NCI-H1105 treated with DMSO at 0.1 percent for 48 hours (cell line): ENCODE measurements around the gene ATP5MC2.
A peak's percentile ranks its signal among the peaks of the same experiment; 100 is the strongest.
"Not testable (repeated sequence)": the region's sequence is repeated elsewhere in the genome, so short reads cannot be mapped to it uniquely, and the experiment has no call there.

Experiments
- DNase-seq: peaks from one replicate; lab custom pipeline; 2025; lab: John Stamatoyannopoulos, UW

Gene ATP5MC2

GRCh38 chr12:53694756-53695151 lies 18.9 kb upstream of the ATP5MC2 start:
- no peak for DNase-seq

GRCh38 chr12:53688134-53688533 lies 12.3 kb upstream of the ATP5MC2 start:
- DNase-seq: no peak

DNA sequence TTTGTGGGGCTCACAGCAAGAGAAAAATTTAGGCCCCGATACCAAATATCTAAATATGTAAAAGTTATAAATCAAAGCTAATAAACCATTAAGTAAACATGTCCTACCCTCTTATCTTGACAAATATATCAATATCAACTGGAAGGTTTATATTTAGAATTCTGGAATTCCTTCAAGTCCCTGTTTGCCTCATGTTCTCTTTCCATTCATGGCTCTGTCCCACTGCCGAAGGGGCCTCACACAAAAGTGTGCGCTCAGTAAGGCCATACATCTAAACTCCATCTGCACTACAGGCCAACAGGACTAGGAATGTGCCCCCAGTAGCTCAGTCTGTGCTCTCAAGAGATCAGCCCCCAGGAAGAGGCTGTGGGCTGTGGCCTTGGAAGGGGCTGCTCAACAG lies 10.6 kb upstream of the ATP5MC2 start:
- no peak for DNase-seq

- DNase-seq: no peak
Observed at GRCh38 chr12:53684654-53685220, 8.9 kb upstream of the ATP5MC2 start.

DNA sequence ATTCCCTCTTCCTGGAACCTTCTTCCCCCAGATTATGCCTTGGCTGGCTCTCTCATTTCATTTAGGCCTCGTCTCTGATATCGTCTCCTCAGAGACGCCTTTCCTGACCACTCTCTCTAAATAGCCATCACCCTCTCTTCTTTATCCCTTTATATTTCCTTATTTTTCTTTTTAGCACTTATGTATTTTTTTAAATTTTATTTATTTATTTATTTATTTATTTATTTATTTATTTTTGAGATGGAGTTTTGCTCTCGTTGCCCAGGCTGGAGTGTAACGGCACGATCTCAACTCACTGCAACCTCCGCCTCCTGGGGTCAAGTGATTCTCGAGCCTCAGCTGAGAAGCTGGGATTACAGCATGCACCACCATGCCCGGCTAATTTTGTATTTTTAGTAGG lies 8.1 kb upstream of the ATP5MC2 start:
- no peak for DNase-seq

DNA sequence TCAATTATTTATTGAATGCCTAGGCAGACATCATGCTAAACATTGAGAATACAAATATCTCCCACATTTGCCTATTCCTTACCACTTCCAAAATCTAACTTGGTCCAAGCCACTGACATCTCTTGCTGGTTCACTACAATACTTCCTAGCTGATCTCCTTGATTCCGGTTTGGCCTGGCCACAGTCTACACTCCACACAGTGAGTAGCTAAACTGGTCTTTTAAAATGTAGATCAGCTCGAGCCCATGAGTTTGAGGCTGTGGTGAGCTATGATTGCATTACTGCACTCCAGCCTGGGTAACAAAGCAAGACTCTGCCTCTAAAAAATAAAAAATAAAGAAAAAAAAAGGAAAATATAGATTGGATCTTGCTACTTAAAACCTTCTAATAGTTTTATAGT lies 7.6 kb upstream of the ATP5MC2 start:
- DNase-seq: no peak

GRCh38 chr12:53680061-53680460 lies 4.2 kb upstream of the ATP5MC2 start:
- not testable (repeated sequence) for DNase-seq

- no peak for DNase-seq
Observed at GRCh38 chr12:53677800-53678148, 1.9 kb upstream of the ATP5MC2 start.

DNA sequence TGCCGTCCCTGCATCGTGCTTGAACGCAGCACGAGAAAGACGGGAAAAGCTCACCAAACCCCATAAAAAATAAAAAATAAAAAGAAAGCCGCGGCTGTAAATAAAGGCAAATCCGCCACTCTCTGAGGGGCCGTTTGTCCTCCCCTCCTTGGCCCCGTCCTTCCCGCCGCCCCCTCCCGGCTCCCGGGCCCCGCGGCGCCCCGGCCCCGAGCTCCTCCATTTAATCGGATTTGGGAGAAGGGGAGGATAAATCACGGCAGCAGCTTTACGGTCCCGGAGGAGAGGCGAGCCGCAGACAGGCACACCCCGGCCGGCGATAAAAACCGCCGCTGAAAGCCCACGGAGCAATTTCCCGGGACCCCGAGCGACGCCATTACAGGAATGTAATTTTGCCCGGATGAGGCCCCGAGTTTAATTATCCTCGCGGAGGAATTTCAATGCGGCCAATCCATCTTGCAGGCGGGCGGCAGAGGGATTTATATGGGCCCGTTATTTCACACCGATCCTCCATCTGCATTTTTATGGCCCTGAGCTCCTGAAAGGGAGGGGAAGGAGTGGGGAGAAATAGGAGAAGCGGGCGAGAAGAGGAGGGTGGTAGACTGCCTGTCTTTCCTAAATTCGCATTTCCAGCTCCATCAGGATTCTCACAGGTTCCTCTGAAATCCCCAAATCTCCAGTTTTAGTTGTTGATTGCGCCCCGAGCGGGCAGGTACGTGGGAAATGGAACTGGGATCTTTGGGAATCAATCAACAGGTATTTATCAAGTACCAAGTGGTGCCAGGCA lies 1.3 kb upstream of the ATP5MC2 start:
- no peak for DNase-seq

DNA sequence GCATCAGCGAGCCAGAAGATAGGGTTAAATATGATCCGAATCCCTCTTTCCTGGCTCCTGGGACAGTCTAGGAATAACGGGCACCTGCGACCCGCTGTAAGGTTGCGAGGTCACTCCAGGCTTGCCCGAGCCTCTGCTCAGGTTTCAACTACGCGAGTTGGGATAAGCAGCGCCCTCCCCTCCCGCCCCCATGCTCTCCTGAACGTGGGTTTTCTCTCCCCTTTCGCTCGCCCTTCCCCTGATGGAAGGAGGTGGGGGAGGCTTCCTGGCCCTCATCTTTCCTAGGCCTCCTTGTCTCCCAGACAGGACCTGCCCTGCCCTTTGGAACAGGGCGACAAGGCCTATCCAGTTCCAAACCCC lies 753 bp upstream of the ATP5MC2 start:
- no peak for DNase-seq

DNA sequence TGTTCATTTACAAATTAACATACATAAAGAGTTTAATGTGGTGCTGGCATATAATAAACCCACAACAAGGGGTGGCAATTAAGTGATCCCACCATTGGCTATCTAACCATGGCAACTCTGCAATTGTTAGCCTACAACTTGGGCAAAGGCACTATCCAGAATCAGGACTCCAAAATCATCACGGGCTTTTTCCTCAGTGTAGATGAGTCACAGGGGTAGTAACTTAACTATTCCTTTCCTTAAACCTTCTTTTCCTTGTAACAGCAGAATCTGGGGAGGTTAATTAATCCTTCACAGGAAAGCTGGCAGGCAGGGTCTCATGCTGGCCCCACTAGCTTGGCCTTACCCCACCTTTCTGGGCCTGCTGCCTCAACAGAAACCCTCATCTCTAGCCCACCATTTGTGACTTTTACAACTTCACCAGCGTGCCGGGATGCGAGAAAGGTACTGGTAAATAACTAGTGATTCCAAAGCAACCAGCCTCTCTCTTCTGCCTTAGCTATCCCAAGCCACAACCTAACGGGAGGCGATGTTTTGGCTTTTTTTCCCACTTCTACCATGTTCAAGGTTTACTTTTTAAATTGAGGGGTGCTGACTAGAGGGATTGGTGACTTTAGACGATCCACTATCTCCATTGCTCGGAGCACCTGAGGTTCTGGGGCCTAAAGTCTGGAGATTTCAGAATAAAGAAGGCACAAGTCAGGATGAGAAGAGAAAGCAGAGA lies 744 bp downstream of the ATP5MC2 start:
- DNase-seq: no peak

GRCh38 chr12:53670971-53671370 lies 4.9 kb downstream of the ATP5MC2 start:
- no peak for DNase-seq

GRCh38 chr12:53670308-53670707 lies 5.6 kb downstream of the ATP5MC2 start:
- DNase-seq: no peak

GRCh38 chr12:53667080-53667479 lies 8.8 kb downstream of the ATP5MC2 start:
- no peak for DNase-seq

GRCh38 chr12:53664936-53665335 lies 10.9 kb downstream of the ATP5MC2 start:
- no peak for DNase-seq

DNA sequence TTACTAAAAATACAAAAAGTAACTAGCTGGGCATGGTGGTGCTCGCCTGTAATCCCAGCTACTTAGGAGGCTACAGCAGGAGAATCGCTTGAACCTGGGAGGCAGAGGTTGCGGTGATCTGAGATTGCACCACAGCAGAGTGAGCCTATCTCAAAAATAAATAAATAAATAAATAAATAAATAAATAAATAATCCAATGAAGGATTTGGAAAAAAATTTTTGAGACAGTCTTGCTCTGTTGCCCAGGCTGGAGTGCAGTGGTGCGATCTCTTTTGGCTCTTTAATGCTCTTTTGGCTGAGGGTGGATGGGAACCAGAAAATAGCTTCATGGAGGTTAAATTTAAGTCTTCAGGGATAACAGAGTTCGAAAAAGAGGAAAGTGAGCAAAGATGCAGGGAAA lies 11.7 kb downstream of the ATP5MC2 start:
- no peak for DNase-seq

DNA sequence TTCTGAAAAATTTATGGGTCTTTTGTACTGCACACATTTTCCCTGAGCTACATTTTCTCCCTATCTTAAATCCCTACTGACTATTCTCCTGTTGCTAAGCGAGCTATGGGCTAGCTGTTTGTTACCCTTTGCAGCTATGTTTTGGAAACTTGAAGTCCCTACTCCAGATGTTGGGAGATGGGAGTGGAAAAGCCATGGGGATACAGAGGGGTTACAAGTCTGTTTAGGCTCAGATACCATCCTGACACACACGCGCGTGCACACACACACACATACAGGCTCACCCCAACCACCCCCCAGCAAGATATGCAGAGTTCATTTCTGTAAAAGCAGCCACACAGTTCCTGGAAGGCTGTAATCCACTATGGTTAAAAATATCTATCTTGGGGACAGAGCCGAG lies 15.8 kb downstream of the ATP5MC2 start:
- no peak for DNase-seq

DNA sequence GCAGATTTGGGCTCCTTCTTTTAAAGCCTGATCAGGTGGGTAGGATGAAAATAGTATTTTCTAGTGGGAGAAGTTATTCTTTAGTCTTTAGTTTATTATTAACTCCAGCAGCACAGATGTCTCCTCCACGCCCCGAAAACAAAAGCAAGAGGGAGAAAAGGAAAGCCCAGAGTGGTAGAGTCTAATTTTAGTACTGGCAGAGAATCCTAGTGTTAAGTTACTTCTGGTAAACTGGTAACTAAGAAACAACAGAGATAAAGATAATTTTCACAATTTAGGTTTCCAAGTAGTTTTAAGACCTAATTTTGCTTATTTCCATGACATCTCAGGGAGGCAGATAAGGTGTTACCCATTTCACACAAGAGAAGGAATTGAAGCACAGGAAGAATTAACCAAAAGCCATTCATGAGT lies 16.3 kb downstream of the ATP5MC2 start:
- no peak for DNase-seq

DNA sequence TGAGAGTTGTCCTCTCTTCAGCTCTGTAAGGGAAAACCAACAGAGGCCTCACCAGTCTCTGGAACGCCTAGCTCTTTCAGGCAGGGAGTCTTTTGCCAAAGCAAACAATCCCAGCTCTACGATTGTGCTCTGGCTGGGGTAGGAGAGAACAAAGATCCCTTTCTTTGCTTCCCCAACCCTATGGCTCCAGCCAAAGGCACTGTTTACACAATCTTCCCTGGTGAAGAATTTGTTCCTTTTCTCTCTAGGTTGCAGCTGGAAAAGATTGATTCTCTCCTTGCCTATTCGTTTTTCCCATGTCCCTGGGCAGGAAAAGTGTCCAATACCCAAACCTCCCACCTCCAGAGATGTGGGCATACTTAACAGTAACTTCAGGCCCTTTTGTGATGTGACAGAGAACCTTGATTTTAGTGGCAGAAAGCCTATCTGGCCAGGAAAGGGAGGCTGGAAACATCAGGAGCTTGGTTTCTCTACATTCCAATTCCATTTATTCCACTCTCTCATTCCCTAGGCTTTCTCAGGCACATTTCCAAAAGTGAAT lies 16.8 kb downstream of the ATP5MC2 start:
- peak; percentile 51 for DNase-seq

DNA sequence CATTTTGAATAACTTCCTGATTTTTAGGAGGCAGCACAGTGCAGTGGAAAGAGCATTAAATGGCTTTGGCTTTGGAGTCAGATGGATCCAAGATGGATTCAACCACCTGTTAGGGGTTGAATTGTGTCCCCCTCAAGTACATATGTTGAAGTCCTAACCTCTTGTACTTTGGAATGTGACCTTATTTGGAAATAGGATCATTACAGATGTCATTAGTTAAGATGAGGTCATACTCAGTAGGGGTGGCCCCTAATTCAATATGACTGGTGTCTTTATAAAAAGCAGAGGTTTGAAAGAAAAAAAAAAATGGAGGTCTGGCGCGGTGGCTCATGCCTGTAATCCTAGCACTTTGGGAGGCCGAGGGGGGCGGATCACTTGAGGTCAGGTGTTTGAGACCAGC lies 18.8 kb downstream of the ATP5MC2 start:
- DNase-seq: no peak

- DNase-seq: no peak
Observed at GRCh38 chr12:53653595-53653994, 22.3 kb downstream of the ATP5MC2 start.

- DNase-seq: no peak
Observed at GRCh38 chr12:53652366-53652765, 23.5 kb downstream of the ATP5MC2 start.

GRCh38 chr12:53651737-53652136 lies 24.1 kb downstream of the ATP5MC2 start:
- no peak for DNase-seq
